GM19193 (cell line): ENCODE data around the gene ARSA.

Experiments used
- POLR2A ChIP-seq: IDR thresholded peaks from 4 replicates; pipeline ENCODE4 v1.6.1; 2011; ENCODE audit not compliant: insufficient read depth, insufficient read length; ENCODE audit errors: extremely low read depth

Gene ARSA

GRCh38 chr22:50600538-50600937 lies 27.4 kb downstream of the ARSA start, which contains the start of gene MAPK8IP2:
TSS of gene MAPK8IP2 (plus strand) at chr22:50600793. CDS start at chr22:50600819, 26 bp downstream.
- TF ChIP-seq POLR2A = no peak

GRCh38 chr22:50599816-50600455 lies 28.0 kb downstream of the ARSA start:
- no peak for TF ChIP-seq POLR2A

- no peak for TF ChIP-seq POLR2A
Measured at GRCh38 chr22:50597097-50597496, 30.9 kb downstream of the ARSA start.

- no peak for TF ChIP-seq POLR2A
Measured at GRCh38 chr22:50595189-50595588, 32.8 kb downstream of the ARSA start.

- no peak for TF ChIP-seq POLR2A
Measured at GRCh38 chr22:50587407-50587806, 40.5 kb downstream of the ARSA start.

GRCh38 chr22:50586416-50586815 lies 41.5 kb downstream of the ARSA start:
- no peak for TF ChIP-seq POLR2A

GRCh38 chr22:50585781-50586180 lies 42.2 kb downstream of the ARSA start:
- no peak for TF ChIP-seq POLR2A

- no peak for TF ChIP-seq POLR2A
Measured at GRCh38 chr22:50585238-50585637, 42.7 kb downstream of the ARSA start.

GRCh38 chr22:50584106-50585096 lies 43.6 kb downstream of the ARSA start:
- TF ChIP-seq POLR2A = no peak

- TF ChIP-seq POLR2A = no peak
Measured at GRCh38 chr22:50583294-50583861, 44.6 kb downstream of the ARSA start.

GRCh38 chr22:50582493-50583293 lies 45.3 kb downstream of the ARSA start, which contains the start of gene CHKB:
TSS of gene CHKB (minus strand) at chr22:50582849. CDS start at chr22:50582781, 68 bp downstream.
- TF ChIP-seq POLR2A = peak; percentile 82

- no peak for TF ChIP-seq POLR2A
Measured at GRCh38 chr22:50581950-50582492, 45.9 kb downstream of the ARSA start.

GRCh38 chr22:50581031-50581949 lies 46.7 kb downstream of the ARSA start:
- TF ChIP-seq POLR2A = no peak
